Neuronal stem cell (in vitro differentiated cells): ENCODE results near the gene GUCA1A.

Source experiments
- DNase-seq: peaks from one replicate; pipeline ENCODE4 v3.0.0-alpha.2; 2013; ENCODE audit warnings: low spot score
- H2AFZ ChIP-seq: one replicate; pipeline ENCODE4 v1.6.1; 2013; ENCODE audit warnings: mild to moderate bottlenecking, low read length, inconsistent platforms
- H2AK5ac ChIP-seq: 2 replicates; pipeline ENCODE4 v1.6.1; 2013; ENCODE audit warnings: low read depth, mild to moderate bottlenecking, inconsistent platforms, low read length, moderate library complexity, mixed read lengths
- H2BK120ac ChIP-seq: 2 replicates; pipeline ENCODE4 v1.6.1; 2013; ENCODE audit warnings: low read depth, mild to moderate bottlenecking, inconsistent platforms, low read length, moderate library complexity, mixed read lengths
- H2BK12ac ChIP-seq: one replicate; pipeline ENCODE4 v1.6.1; 2013; ENCODE audit warnings: low read length, inconsistent platforms
- H2BK15ac ChIP-seq: 2 replicates; pipeline ENCODE4 v1.6.1; 2013; ENCODE audit warnings: mild to moderate bottlenecking, low read length, inconsistent platforms, mixed read lengths
- H2BK5ac ChIP-seq: one replicate; pipeline ENCODE4 v1.6.1; 2013; ENCODE audit warnings: inconsistent platforms, mild to moderate bottlenecking, low read length, moderate library complexity
- H3K14ac ChIP-seq: one replicate; pipeline ENCODE4 v1.6.1; 2013; ENCODE audit warnings: low read length, inconsistent platforms
- H3K18ac ChIP-seq: 2 replicates; pipeline ENCODE4 v1.6.1; 2013; ENCODE audit warnings: low read length, inconsistent platforms
- H3K23ac ChIP-seq: 2 replicates; pipeline ENCODE4 v1.6.1; 2013; ENCODE audit warnings: low read depth, mild to moderate bottlenecking, mixed read lengths, low read length, inconsistent platforms; ENCODE audit not compliant: poor library complexity
- H3K27ac ChIP-seq: replicated peaks from 3 replicates; pipeline ENCODE4 v1.5.1; 2013; ENCODE audit warnings: low read length, inconsistent platforms
- H3K27me3 ChIP-seq, 3 experiments: 2 replicates each; pipeline ENCODE4 v1.6.1; 2013; ENCODE audit warnings: low read length in 3 of 3, mild to moderate bottlenecking in 2 of 3, inconsistent platforms in 1 of 3, low read depth in 1 of 3, mixed read lengths in 1 of 3, moderate library complexity in 1 of 3; ENCODE audit not compliant: control insufficient read depth in 3 of 3, insufficient read depth in 3 of 3
- H3K36me3 ChIP-seq, 2 donors: replicated peaks in 1 of 2; 2 replicates each; pipeline ENCODE4 v1.6.1; 2013; ENCODE audit warnings: low read length in 2 of 2; ENCODE audit not compliant: control insufficient read depth in 2 of 2, insufficient read depth in 2 of 2
- H3K4ac ChIP-seq: 2 replicates; pipeline ENCODE4 v1.6.1; 2013; ENCODE audit warnings: inconsistent platforms, mild to moderate bottlenecking, low read length, moderate library complexity
- H3K4me1 ChIP-seq, 2 donors: 1 replicate in 1 of 2; 2 replicates in 1 of 2; pipeline ENCODE4 v1.6.1; 2013; ENCODE audit warnings: low read length in 2 of 2, low read depth in 1 of 2; ENCODE audit not compliant: control insufficient read depth in 2 of 2, insufficient read depth in 1 of 2
- H3K4me2 ChIP-seq: one replicate; pipeline ENCODE4 v1.6.1; 2013; ENCODE audit warnings: mild to moderate bottlenecking, low read length, inconsistent platforms; ENCODE audit not compliant: insufficient read depth, poor library complexity, severe bottlenecking
- H3K4me3 ChIP-seq, 2 donors: 2 replicates each; pipeline ENCODE4 v1.5.1; 2013; ENCODE audit warnings: low read length in 2 of 2, mild to moderate bottlenecking in 2 of 2, inconsistent platforms in 1 of 2, moderate library complexity in 1 of 2
- H3K79me1 ChIP-seq: one replicate; pipeline ENCODE4 v1.6.1; 2013; ENCODE audit warnings: low read depth, mild to moderate bottlenecking, inconsistent platforms, low read length, moderate library complexity
- H3K9ac ChIP-seq: one replicate; pipeline ENCODE4 v1.6.1; 2013; ENCODE audit warnings: mild to moderate bottlenecking, low read depth, low read length, inconsistent platforms; ENCODE audit not compliant: poor library complexity
- H3K9me3 ChIP-seq, 2 donors: replicated peaks in 1 of 2; 2 replicates each; pipeline versions ENCODE3 to v1.6.1; 2013; ENCODE audit warnings: low read length in 2 of 2, mild to moderate bottlenecking in 2 of 2, inconsistent platforms in 1 of 2, low read depth in 1 of 2, mixed read lengths in 1 of 2, moderate library complexity in 1 of 2; ENCODE audit not compliant: control insufficient read depth in 2 of 2, insufficient read depth in 1 of 2
- H4K8ac ChIP-seq: one replicate; pipeline ENCODE4 v1.6.1; 2013; ENCODE audit warnings: low read depth, mild to moderate bottlenecking, inconsistent platforms, low read length, moderate library complexity
- H4K91ac ChIP-seq: one replicate; pipeline ENCODE4 v1.6.1; 2013; ENCODE audit warnings: low read length, low read depth, mild to moderate bottlenecking, inconsistent platforms; ENCODE audit not compliant: poor library complexity
- WGBS, 2 donors: extraction: QIAGEN DNeasy Blood & Tissue Kit; methylation state at CpG; one replicate each; pipeline ENCODE4 v1.1.7; 2013; ENCODE audit warnings: missing lambda C conversion rate in 2 of 2, mixed read lengths in 1 of 2; ENCODE audit not compliant: insufficient read length in 2 of 2, insufficient replicate concordance in 1 of 2; ENCODE audit errors: extremely low coverage in 2 of 2; 5-methylcytosine and 5-hydroxymethylcytosine counted together

Gene GUCA1A

GRCh38 chr6:42133926-42134325, 39.2 kb upstream of the GUCA1A start:
- H3K79me1 ChIP-seq, result no peaks in the 10 kb centered on the region
- H3K27ac ChIP-seq, result no peak overlapping the region
- peak overlapping the region; percentile 87 for H2BK15ac ChIP-seq
- peak overlapping the region; percentile 46 for H2BK12ac ChIP-seq
- no peak overlapping the region for H2AFZ ChIP-seq
- no peaks in the 10 kb centered on the region for H3K36me3 ChIP-seq
- no peak overlapping the region for H3K14ac ChIP-seq
- peaks cover 0 to 2% of the 10 kb centered on the region in 2 donors for H3K9me3 ChIP-seq
- H3K4me3 ChIP-seq, result no peak overlapping the region
- H3K9ac ChIP-seq, result no peak overlapping the region
- no peak overlapping the region for H3K4me2 ChIP-seq
- peak overlapping the region; percentile 80 for H3K18ac ChIP-seq
- peak overlapping the region; percentile 10 for H2AK5ac ChIP-seq
- no peak for DNase-seq
- no peak overlapping the region for H4K91ac ChIP-seq
- H4K8ac ChIP-seq, result no peak overlapping the region
- no peak overlapping the region for H2BK120ac ChIP-seq
- no peak overlapping the region for H2BK5ac ChIP-seq
- peaks cover 0 to 9% (median 4%) of the 10 kb centered on the region in 3 experiments for H3K27me3 ChIP-seq
- peaks cover 22 to 23% of the 10 kb centered on the region in 2 donors for H3K4me1 ChIP-seq
- no peak overlapping the region for H3K4ac ChIP-seq
- no peak overlapping the region for H3K23ac ChIP-seq
- no CpG with 5 or more reads among the region's 4 CpGs for WGBS, 2 donors

- Histone ChIP-seq H2BK5ac (no peak overlapping the region), H2AFZ (peak overlapping the region; percentile 78), H3K9ac (no peak overlapping the region), H3K9me3 (peaks cover 0 to 2% of the 10 kb centered on the region in 2 donors), H3K4ac (no peak overlapping the region), H3K23ac (no peak overlapping the region), H2BK15ac (peak overlapping the region; percentile 91), H2BK120ac (no peak overlapping the region), H3K36me3 (no peaks in the 10 kb centered on the region), H3K27ac (no peak overlapping the region), H3K4me2 (no peak overlapping the region), H3K27me3 (peaks cover 0 to 8% (median 1%) of the 10 kb centered on the region in 3 experiments), H3K79me1 (no peaks in the 10 kb centered on the region), H2BK12ac (peak overlapping the region; percentile 75), H3K18ac (peak overlapping the region; percentile 74), H2AK5ac (peak overlapping the region; percentile 92), H3K14ac (no peak overlapping the region), H3K4me3 (no peak overlapping the region), H4K91ac (no peak overlapping the region), H4K8ac (no peak overlapping the region), H3K4me1 (peaks cover 25 to 29% of the 10 kb centered on the region in 2 donors)
- no CpG with 5 or more reads among the region's 12 CpGs for WGBS, 2 donors
- DNase-seq, result no peak
Observed at GRCh38 chr6:42135161-42135560, 38.0 kb upstream of the GUCA1A start.

- Histone ChIP-seq H4K8ac (no peak overlapping the region), H3K4me3 (no peak overlapping the region), H3K18ac (no peak overlapping the region), H3K79me1 (no peaks in the 10 kb centered on the region), H2BK120ac (no peak overlapping the region), H3K14ac (no peak overlapping the region), H2BK5ac (no peak overlapping the region), H3K36me3 (no peaks in the 10 kb centered on the region), H2BK12ac (no peak overlapping the region), H4K91ac (no peak overlapping the region), H3K4me2 (no peak overlapping the region), H3K27ac (no peak overlapping the region), H3K23ac (no peak overlapping the region), H3K4ac (no peak overlapping the region), H2AFZ (no peak overlapping the region), H3K9me3 (peaks cover 0 to 2% of the 10 kb centered on the region in 2 donors), H3K9ac (no peak overlapping the region), H3K27me3 (peaks cover 0 to 14% (median 7%) of the 10 kb centered on the region in 3 experiments), H2BK15ac (no peak overlapping the region), H3K4me1 (peaks cover 25 to 29% of the 10 kb centered on the region in 2 donors), H2AK5ac (no peak overlapping the region)
- DNase-seq, result no peak
- no CpG with 5 or more reads among the region's 2 CpGs for WGBS, 2 donors
Observed at GRCh38 chr6:42135722-42136121, 37.4 kb upstream of the GUCA1A start.

- Histone ChIP-seq H2AK5ac (no peak overlapping the region), H4K91ac (no peak overlapping the region), H3K23ac (no peak overlapping the region), H2BK5ac (no peak overlapping the region), H3K4me2 (peak overlapping the region; percentile 42), H3K4ac (no peak overlapping the region), H3K27ac (peak overlapping the region; percentile 80), H3K14ac (no peak overlapping the region), H2AFZ (peak overlapping the region; percentile 89), H3K9ac (no peak overlapping the region), H3K18ac (no peak overlapping the region), H4K8ac (no peak overlapping the region), H3K79me1 (no peaks in the 10 kb centered on the region), H3K4me3 (peak overlapping the region in 1 of 2 donors; percentile 31), H3K9me3 (peaks cover 0 to 2% of the 10 kb centered on the region in 2 donors), H3K27me3 (peaks cover 2 to 23% (median 16%) of the 10 kb centered on the region in 3 experiments), H3K4me1 (peaks cover 25 to 32% of the 10 kb centered on the region in 2 donors), H2BK12ac (no peak overlapping the region), H3K36me3 (no peaks in the 10 kb centered on the region), H2BK15ac (no peak overlapping the region), H2BK120ac (no peak overlapping the region)
- peak; percentile 84 for DNase-seq
- WGBS, 2 donors, result no CpG with 5 or more reads among the region's 14 CpGs
Observed at GRCh38 chr6:42136508-42137193, 36.5 kb upstream of the GUCA1A start.
